ENCODE data around the gene ALK. TPM values are rescaled to one million over a fixed set of nuclear protein-coding genes. Genes with fewer than 3 reads are reported as not detected.

ALK gene
- total and polyA plus RNA-seq, 2 experiments from 2014 or later, result 0.35 TPM; not detected in 1

- Histone ChIP-seq H3K4me2 (no peak overlapping the region), H3K27me3 (ENCODE audit: insufficient read depth) (no peaks in the 10 kb centered on the region), H3K27ac (ENCODE audit: low read depth) (no peak overlapping the region), H3K9me2 (ENCODE audit: insufficient read depth) (peaks cover 16% of the 10 kb centered on the region; the same call in 1 of the 2 replicates), H3K79me2 (replicated peaks; ENCODE audit: insufficient read depth) (no peaks in the 10 kb centered on the region), H3K36me3 (ENCODE audit: insufficient read depth) (no peaks in the 10 kb centered on the region), H3K4me1 (ENCODE audit: insufficient read depth) (no peaks in the 10 kb centered on the region), H2AFZ (no peak overlapping the region), H3F3A (replicated peaks; ENCODE audit: low read depth) (no peaks in the 10 kb centered on the region), H3K4me3 (no peak overlapping the region), H4K20me1 (replicated peaks; ENCODE audit: insufficient read depth) (no peaks in the 10 kb centered on the region)
- Mint-ChIP-seq H3K36me3 (ENCODE audit: low read depth) (no peaks in the 10 kb centered on the region), H3K27me3 (ENCODE audit: insufficient read depth, low read depth, poor library complexity) (peaks cover 3% of the 10 kb centered on the region), H3K4me1 (peaks cover 2% of the 10 kb centered on the region), H3K9me3 (no peaks in the 10 kb centered on the region), H3K27ac (no peak overlapping the region), H3K4me3 (no peak overlapping the region)
- no peak for DNase-seq (ENCODE audit: low spot score)
- TF ChIP-seq, protein P1, sequence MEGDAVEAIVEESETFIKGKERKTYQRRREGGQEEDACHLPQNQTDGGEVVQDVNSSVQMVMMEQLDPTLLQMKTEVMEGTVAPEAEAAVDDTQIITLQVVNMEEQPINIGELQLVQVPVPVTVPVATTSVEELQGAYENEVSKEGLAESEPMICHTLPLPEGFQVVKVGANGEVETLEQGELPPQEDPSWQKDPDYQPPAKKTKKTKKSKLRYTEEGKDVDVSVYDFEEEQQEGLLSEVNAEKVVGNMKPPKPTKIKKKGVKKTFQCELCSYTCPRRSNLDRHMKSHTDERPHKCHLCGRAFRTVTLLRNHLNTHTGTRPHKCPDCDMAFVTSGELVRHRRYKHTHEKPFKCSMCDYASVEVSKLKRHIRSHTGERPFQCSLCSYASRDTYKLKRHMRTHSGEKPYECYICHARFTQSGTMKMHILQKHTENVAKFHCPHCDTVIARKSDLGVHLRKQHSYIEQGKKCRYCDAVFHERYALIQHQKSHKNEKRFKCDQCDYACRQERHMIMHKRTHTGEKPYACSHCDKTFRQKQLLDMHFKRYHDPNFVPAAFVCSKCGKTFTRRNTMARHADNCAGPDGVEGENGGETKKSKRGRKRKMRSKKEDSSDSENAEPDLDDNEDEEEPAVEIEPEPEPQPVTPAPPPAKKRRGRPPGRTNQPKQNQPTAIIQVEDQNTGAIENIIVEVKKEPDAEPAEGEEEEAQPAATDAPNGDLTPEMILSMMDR (conservative IDR thresholded peaks at IDR 0.05; ENCODE audit: low read depth in 2 of 2), result no peak
- no peak for TF ChIP-seq JUNB (IDR thresholded peaks at IDR 0.05; ENCODE audit: unreplicated experiment)
- TF ChIP-seq EZH2phosphoT487 (IDR thresholded peaks at IDR 0.05; ENCODE audit: unreplicated experiment), result no peak
- TF ChIP-seq EZH2 (IDR thresholded peaks at IDR 0.05; ENCODE audit: low read depth, unreplicated experiment), result no peak
- TF ChIP-seq ZNF114 (CRISPR knock-in tag; IDR thresholded peaks at IDR 0.05), result no peak
- TF ChIP-seq CREB1 (CRISPR knock-in tag; IDR thresholded peaks at IDR 0.05; ENCODE audit: low read depth), result no peak
- TF ChIP-seq ZNF331 (CRISPR knock-in tag; IDR thresholded peaks at IDR 0.05; ENCODE audit: low read depth), result no peak
- ATAC-seq, result no peak
Measured at GRCh38 chr2:29389686-29390085, 531.7 kb downstream of the ALK start.

DNA sequence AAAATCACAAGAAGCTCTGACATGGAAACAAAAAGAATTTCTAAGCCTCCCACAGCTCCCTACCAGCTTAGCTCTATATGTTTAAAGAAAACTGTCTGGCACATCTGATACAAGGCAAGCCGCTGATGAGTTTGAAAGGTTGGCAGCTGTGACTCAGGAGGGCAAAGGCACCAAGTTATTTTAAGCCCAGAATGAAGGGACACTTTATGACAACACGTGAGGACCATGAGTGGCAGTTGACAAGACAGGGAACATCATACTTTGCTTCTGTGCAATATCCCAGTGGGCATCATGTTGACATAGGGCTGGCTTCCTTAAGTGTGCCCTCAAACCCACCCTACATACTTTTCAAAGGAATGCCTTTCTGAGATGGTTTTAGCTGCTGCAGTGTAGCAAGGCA is 533.3 kb downstream of the ALK start:
- no peaks in the 10 kb centered on the region for H3K79me2 ChIP-seq (replicated peaks; ENCODE audit: insufficient read depth)
- H3K4me2 ChIP-seq, result no peak overlapping the region
- no peaks in the 10 kb centered on the region for H3K27me3 ChIP-seq (ENCODE audit: insufficient read depth)
- H3K4me1 ChIP-seq (ENCODE audit: insufficient read depth), result no peaks in the 10 kb centered on the region
- no peaks in the 10 kb centered on the region for H4K20me1 ChIP-seq (replicated peaks; ENCODE audit: insufficient read depth)
- Mint-ChIP-seq H3K27ac (no peak overlapping the region), H3K4me1 (no peaks in the 10 kb centered on the region), H3K4me3 (no peak overlapping the region), H3K36me3 (ENCODE audit: low read depth) (no peaks in the 10 kb centered on the region), H3K27me3 (ENCODE audit: insufficient read depth, low read depth, poor library complexity) (peaks cover 3% of the 10 kb centered on the region), H3K9me3 (no peaks in the 10 kb centered on the region)
- DNase-seq (ENCODE audit: low spot score), result no peak
- peaks cover 9% of the 10 kb centered on the region; the same call in 1 of the 2 replicates for H3K9me2 ChIP-seq (ENCODE audit: insufficient read depth)
- H2AFZ ChIP-seq, result no peak overlapping the region
- H3F3A ChIP-seq (replicated peaks; ENCODE audit: low read depth), result no peaks in the 10 kb centered on the region
- no peak overlapping the region for H3K4me3 ChIP-seq
- H3K36me3 ChIP-seq (ENCODE audit: insufficient read depth), result no peaks in the 10 kb centered on the region
- H3K27ac ChIP-seq (ENCODE audit: low read depth), result no peak overlapping the region
- no peak for ATAC-seq
- TF ChIP-seq, protein P2, sequence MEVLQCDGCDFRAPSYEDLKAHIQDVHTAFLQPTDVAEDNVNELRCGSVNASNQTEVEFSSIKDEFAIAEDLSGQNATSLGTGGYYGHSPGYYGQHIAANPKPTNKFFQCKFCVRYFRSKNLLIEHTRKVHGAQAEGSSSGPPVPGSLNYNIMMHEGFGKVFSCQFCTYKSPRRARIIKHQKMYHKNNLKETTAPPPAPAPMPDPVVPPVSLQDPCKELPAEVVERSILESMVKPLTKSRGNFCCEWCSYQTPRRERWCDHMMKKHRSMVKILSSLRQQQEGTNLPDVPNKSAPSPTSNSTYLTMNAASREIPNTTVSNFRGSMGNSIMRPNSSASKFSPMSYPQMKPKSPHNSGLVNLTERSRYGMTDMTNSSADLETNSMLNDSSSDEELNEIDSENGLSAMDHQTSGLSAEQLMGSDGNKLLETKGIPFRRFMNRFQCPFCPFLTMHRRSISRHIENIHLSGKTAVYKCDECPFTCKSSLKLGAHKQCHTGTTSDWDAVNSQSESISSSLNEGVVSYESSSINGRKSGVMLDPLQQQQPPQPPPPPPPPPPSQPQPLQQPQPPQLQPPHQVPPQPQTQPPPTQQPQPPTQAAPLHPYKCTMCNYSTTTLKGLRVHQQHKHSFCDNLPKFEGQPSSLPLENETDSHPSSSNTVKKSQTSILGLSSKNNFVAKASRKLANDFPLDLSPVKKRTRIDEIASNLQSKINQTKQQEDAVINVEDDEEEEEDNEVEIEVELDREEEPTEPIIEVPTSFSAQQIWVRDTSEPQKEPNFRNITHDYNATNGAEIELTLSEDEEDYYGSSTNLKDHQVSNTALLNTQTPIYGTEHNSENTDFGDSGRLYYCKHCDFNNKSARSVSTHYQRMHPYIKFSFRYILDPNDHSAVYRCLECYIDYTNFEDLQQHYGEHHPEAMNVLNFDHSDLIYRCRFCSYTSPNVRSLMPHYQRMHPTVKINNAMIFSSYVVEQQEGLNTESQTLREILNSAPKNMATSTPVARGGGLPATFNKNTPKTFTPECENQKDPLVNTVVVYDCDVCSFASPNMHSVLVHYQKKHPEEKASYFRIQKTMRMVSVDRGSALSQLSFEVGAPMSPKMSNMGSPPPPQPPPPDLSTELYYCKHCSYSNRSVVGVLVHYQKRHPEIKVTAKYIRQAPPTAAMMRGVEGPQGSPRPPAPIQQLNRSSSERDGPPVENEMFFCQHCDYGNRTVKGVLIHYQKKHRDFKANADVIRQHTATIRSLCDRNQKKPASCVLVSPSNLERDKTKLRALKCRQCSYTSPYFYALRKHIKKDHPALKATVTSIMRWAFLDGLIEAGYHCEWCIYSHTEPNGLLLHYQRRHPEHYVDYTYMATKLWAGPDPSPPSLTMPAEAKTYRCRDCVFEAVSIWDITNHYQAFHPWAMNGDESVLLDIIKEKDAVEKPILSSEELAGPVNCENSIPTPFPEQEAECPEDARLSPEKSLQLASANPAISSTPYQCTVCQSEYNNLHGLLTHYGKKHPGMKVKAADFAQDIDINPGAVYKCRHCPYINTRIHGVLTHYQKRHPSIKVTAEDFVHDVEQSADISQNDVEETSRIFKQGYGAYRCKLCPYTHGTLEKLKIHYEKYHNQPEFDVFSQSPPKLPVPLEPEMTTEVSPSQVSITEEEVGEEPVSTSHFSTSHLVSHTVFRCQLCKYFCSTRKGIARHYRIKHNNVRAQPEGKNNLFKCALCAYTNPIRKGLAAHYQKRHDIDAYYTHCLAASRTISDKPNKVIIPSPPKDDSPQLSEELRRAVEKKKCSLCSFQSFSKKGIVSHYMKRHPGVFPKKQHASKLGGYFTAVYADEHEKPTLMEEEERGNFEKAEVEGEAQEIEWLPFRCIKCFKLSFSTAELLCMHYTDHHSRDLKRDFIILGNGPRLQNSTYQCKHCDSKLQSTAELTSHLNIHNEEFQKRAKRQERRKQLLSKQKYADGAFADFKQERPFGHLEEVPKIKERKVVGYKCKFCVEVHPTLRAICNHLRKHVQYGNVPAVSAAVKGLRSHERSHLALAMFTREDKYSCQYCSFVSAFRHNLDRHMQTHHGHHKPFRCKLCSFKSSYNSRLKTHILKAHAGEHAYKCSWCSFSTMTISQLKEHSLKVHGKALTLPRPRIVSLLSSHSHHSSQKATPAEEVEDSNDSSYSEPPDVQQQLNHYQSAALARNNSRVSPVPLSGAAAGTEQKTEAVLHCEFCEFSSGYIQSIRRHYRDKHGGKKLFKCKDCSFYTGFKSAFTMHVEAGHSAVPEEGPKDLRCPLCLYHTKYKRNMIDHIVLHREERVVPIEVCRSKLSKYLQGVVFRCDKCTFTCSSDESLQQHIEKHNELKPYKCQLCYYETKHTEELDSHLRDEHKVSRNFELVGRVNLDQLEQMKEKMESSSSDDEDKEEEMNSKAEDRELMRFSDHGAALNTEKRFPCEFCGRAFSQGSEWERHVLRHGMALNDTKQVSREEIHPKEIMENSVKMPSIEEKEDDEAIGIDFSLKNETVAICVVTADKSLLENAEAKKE (CRISPR knock-in tag; IDR thresholded peaks at IDR 0.05), result no peak
- TF ChIP-seq CREB1 (CRISPR knock-in tag; IDR thresholded peaks at IDR 0.05; ENCODE audit: low read depth) (no peak), ZNF331 (CRISPR knock-in tag; IDR thresholded peaks at IDR 0.05; ENCODE audit: low read depth) (no peak), NANOG (IDR thresholded peaks at IDR 0.05; ENCODE audit: borderline replicate concordance) (no peak), STAT1 (IDR thresholded peaks at IDR 0.05; ENCODE audit: unreplicated experiment) (no peak), ZNF114 (CRISPR knock-in tag; IDR thresholded peaks at IDR 0.05) (no peak), EZH2phosphoT487 (IDR thresholded peaks at IDR 0.05; ENCODE audit: unreplicated experiment) (no peak)
- TF ChIP-seq, protein P3, sequence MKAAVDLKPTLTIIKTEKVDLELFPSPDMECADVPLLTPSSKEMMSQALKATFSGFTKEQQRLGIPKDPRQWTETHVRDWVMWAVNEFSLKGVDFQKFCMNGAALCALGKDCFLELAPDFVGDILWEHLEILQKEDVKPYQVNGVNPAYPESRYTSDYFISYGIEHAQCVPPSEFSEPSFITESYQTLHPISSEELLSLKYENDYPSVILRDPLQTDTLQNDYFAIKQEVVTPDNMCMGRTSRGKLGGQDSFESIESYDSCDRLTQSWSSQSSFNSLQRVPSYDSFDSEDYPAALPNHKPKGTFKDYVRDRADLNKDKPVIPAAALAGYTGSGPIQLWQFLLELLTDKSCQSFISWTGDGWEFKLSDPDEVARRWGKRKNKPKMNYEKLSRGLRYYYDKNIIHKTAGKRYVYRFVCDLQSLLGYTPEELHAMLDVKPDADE (IDR thresholded peaks at IDR 0.05), result no peak
